ENCODE results near the gene ZNF227. TPM values are rescaled to one million over a fixed set of nuclear protein-coding genes. Genes with fewer than 3 reads are reported as not detected.
"Not testable (repeated sequence)": the region's sequence is repeated elsewhere in the genome, so short reads cannot be mapped to it uniquely, and the experiment has no call there.

ZNF227 gene
- total RNA-seq, 1 experiment from 2014 or later: 18.5 TPM

- ATAC-seq: peak; percentile 89
- ChIA-PET CTCF (interaction anchor here (1.2 kb wide), 2 partner anchors 42 to 293 kb away, joined by 3 to 6 read pairs; partner anchors contain the start of genes ZNF180 and ZNF226), POLR2A (no interaction called here)
- 0 out of 2 replicates have a peak, but pooled peaks have one; percentile 27 for TF ChIP-seq SP1 (CRISPR knock-in tag; conservative IDR thresholded peaks at IDR 0.05)
- no peak for TF ChIP-seq PREB (CRISPR knock-in tag; IDR thresholded peaks at IDR 0.05; ENCODE audit: borderline replicate concordance)
- peak; percentile 55 for TF ChIP-seq ETV6 (CRISPR knock-in tag; IDR thresholded peaks at IDR 0.05)
- TF ChIP-seq ZBTB43 (CRISPR knock-in tag; IDR thresholded peaks at IDR 0.05): no peak
- TF ChIP-seq USF2 (CRISPR knock-in tag; IDR thresholded peaks at IDR 0.05): no peak
- TF ChIP-seq AR (CRISPR knock-in tag; IDR thresholded peaks at IDR 0.05): no peak
- TF ChIP-seq CBFB (CRISPR knock-in tag; IDR thresholded peaks at IDR 0.05; ENCODE audit: low read depth): no peak
- TF ChIP-seq NR2C2 (CRISPR knock-in tag; IDR thresholded peaks at IDR 0.05): no peak
- TF ChIP-seq ARID4B (CRISPR knock-in tag; IDR thresholded peaks at IDR 0.05; ENCODE audit: borderline replicate concordance): 0 out of 2 replicates have a peak, but pooled peaks have one; percentile 39
- TF ChIP-seq SMAD4 (CRISPR knock-in tag; IDR thresholded peaks at IDR 0.05): no peak
- TF ChIP-seq FOXJ3 (CRISPR knock-in tag; IDR thresholded peaks at IDR 0.05; ENCODE audit: borderline replicate concordance): 0 out of 2 replicates have a peak, but pooled peaks have one; percentile 27
- Mint-ChIP-seq H3K4me3 (peak overlapping the region; percentile 90), H3K4me1 (peaks cover 2% of the 10 kb centered on the region; the same call in 1 of the 2 replicates), H3K36me3 (peaks cover 7% of the 10 kb centered on the region), H3K27me3 (ENCODE audit: low read depth) (peaks cover 30% of the 10 kb centered on the region), H3K9me3 (peaks cover 41% of the 10 kb centered on the region), H3K27ac (peak overlapping the region; percentile 89)
- DNase-seq (ENCODE audit: low spot score): peak; percentile 90
Measured at GRCh38 chr19:44207126-44207803, 5.1 kb upstream of the ZNF227 start.

- H3K4me3 Mint-ChIP-seq: peak overlapping the region; percentile 88
- ChIA-PET POLR2A (interaction anchor here (1.0 kb wide), 1 partner anchor 792 kb away, joined by 6 read pairs; no protein-coding TSS in a partner anchor), CTCF (interaction anchor here (0.7 to 1.0 kb wide), 2 partner anchors 48 to 447 kb away, joined by 4 to 6 read pairs; partner anchors contain the start of gene ZNF226)
- no peak for DNase-seq (ENCODE audit: low spot score)
- 0 out of 2 replicates have a peak, but pooled peaks cover 9% of the 10 kb centered on the region for H3K9me3 Mint-ChIP-seq
- H3K4me1 Mint-ChIP-seq: peaks cover 8% of the 10 kb centered on the region
- TF ChIP-seq E2F4 (CRISPR knock-in tag; IDR thresholded peaks at IDR 0.05; ENCODE audit: borderline replicate concordance, low read depth) (no peak), USF1 (CRISPR knock-in tag; IDR thresholded peaks at IDR 0.05) (no peak), USF2 (CRISPR knock-in tag; IDR thresholded peaks at IDR 0.05) (no peak)
- H3K36me3 Mint-ChIP-seq: peaks cover 20% of the 10 kb centered on the region
- ATAC-seq: peak; percentile 9; the same call in 1 of the 2 replicates
- H3K27ac Mint-ChIP-seq: peak overlapping the region; percentile 68
- H3K27me3 Mint-ChIP-seq (ENCODE audit: low read depth): peaks cover 7% of the 10 kb centered on the region
Measured at GRCh38 chr19:44212866-44213346, 574 bp downstream of the ZNF227 start.

- H3K27me3 Mint-ChIP-seq (ENCODE audit: low read depth): not testable (repeated sequence)
Measured at GRCh38 chr19:44219926-44220325, 7.6 kb downstream of the ZNF227 start.

More at GRCh38 chr19:44219926-44220325, 7.6 kb downstream of the ZNF227 start:
- ATAC-seq; H3K4me3 Mint-ChIP-seq; DNase-seq (ENCODE audit: low spot score); POLR2A ChIA-PET; CTCF ChIA-PET; H3K4me1 Mint-ChIP-seq; H3K27ac Mint-ChIP-seq: not testable (repeated sequence)
- Mint-ChIP-seq H3K36me3 (peaks cover 65% of the 10 kb centered on the region), H3K9me3 (peaks cover 20% of the 10 kb centered on the region)

Measured in WTC11 (cell line).